GM18873 (cell line): ENCODE measurements around the gene DNAH7.
A peak's percentile ranks its signal among the peaks of the same experiment; 100 is the strongest.
"Not testable (repeated sequence)": the region's sequence is repeated elsewhere in the genome, so short reads cannot be mapped to it uniquely, and the experiment has no call there.

ENCODE experiments used
- ATAC-seq: cut with Tn5 transposase; IDR thresholded peaks from one replicate; pipeline ENCODE4 v1.9.1; 2021; ENCODE audit warnings: mild to moderate bottlenecking, moderate library complexity, moderate number of reproducible peaks; ENCODE audit not compliant: unreplicated experiment, low FRiP score

DNAH7 gene

GRCh38 chr2:196068271-196069209 lies at the start of gene DNAH7:
Gene DNAH7 (minus strand): TSS chr2:196068837. CDS start chr2:196068711, 126 bp downstream.
- ATAC-seq = peak; percentile 95

DNA sequence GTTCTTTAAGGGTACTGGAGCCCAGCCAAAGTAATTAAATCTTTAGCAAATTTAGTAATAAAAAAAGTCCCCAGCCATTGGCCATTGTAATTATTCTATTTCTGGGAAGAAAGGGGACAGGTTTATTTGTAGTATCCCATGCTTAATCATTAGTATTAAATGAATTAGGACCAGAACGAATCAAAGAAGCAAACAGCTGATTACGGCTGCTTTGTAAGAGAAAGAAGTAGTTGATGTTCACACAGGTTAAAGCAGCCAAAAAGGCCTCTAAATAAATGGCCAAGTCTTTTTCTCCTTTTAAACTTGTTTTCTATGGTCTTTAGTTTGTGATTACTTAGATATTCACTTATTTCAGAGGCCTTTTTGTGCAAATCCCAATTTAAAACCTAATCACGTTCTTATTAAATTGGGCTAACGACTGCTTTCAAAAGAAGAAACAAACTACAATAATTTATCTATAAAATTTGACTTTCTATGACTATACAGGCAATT lies 48.6 kb upstream of the DNAH7 start:
- no peak for ATAC-seq

- ATAC-seq = no peak
Measured at GRCh38 chr2:196113061-196113974, 44.7 kb upstream of the DNAH7 start.

DNA sequence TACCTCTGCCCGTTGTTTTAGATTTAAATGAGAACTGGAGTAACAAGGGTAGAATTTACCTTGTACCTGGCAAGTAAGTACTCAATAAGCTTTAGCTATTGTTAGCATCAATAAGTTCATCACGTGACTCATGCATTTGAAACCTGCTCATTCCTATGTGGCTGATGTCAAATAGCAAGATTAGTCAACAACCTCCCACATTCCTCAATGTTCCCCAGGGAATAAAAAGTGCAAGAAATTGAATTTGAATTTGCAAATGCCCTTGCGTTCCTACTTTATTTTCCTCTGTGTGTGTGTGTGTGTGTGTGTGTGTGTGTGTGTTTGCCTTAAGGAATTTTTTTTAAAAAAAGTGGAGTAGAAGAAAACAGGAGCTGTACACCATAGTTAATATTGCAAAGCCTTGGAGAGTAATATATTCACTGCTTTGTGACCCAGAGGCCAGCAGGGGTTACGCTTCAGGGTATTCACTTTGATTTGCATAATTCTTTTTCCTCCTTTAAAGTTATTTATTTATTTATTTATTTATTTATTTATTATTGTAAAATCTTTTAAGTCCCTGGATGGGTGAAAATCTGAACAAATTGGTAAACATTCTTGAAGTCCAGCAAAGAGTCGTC lies 43.9 kb upstream of the DNAH7 start:
- ATAC-seq = no peak

GRCh38 chr2:196108604-196109003 lies 40.0 kb upstream of the DNAH7 start:
- no peak for ATAC-seq

- no peak for ATAC-seq
Measured at GRCh38 chr2:196105951-196106350, 37.3 kb upstream of the DNAH7 start.

DNA sequence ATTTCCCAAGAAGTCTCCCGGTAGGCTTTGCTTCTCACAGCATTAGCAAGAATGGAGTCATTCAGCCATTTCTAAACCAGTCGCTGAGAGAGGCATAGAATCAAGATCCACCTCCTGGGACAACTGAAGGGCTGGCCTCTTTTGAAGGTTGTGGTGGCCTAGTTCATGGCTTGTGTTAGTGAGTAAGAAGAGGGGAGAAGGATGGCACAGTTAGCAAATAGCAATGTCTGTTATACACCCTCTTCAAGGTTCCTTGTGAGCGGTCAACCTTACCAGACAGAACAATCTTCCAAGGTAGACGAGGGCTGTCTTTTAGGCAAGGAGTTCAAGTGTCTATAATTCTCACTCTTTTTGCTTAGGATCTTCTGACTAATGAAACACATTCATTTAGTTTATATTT lies 35.4 kb upstream of the DNAH7 start:
- no peak for ATAC-seq

DNA sequence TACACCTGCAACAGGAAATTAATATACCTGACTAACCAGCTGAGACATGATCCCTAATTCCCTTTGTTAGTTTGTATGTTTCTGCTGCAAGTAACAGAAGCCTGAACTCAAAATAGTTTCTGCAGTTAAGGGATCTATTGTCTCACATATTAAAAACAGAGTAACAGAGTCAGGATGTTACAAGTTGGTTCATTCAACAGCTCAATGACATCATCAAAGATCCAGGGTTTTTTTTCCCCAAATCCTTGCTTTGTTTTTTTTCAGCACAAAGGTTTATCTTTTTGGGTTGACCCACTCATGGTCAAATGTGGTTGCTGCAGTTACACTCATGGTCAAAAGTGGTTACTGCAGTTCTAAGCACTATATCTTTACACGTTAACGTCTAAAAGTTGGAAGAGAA lies 35.0 kb upstream of the DNAH7 start:
- ATAC-seq = no peak

GRCh38 chr2:196101325-196101991 lies 32.8 kb upstream of the DNAH7 start:
- peak; percentile 94 for ATAC-seq

DNA sequence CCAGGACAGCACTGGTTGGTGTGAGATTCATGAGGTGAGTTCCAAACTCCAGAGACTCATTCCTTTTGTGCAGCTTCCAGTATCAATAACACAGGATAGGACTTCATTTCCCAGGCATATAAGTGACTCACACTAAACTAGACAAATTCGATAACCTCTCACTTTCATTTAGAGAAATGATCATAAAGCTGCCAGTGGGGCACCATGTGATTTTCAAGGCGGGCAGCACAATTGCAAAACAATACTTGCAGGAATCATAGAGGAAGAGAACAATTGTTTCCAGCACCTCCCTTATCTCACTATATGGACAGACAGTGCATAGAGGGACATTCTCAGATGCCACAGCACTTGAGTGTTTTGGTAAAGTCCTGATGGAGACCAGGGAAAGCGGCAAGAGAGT lies 31.3 kb upstream of the DNAH7 start:
- no peak for ATAC-seq

- no peak for ATAC-seq
Measured at GRCh38 chr2:196097864-196098660, 29.4 kb upstream of the DNAH7 start.

- no peak for ATAC-seq
Measured at GRCh38 chr2:196096982-196097745, 28.5 kb upstream of the DNAH7 start.

GRCh38 chr2:196096264-196096663 lies 27.6 kb upstream of the DNAH7 start:
- ATAC-seq = no peak

DNA sequence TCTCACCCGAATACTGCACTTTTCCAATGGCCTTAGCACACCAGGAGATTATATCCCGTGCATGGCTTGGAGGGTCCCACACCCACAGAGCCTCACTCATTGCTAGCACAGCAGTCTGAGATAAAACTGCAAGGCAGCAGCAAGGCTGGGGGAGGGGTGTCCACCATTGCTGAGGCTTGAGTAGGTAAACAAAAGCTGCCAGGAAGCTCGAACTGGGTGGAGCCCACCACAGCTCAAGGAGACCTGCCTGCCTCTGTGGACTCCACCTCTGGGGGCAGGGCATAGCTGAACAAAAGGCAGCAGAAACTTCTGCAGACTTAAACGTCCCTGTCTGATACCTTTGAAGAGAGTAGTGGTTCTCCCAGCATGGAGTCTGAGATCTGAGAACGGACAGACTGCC lies 20.8 kb upstream of the DNAH7 start:
- ATAC-seq = not testable (repeated sequence)

- no peak for ATAC-seq
Measured at GRCh38 chr2:196088203-196088602, 19.6 kb upstream of the DNAH7 start.

DNA sequence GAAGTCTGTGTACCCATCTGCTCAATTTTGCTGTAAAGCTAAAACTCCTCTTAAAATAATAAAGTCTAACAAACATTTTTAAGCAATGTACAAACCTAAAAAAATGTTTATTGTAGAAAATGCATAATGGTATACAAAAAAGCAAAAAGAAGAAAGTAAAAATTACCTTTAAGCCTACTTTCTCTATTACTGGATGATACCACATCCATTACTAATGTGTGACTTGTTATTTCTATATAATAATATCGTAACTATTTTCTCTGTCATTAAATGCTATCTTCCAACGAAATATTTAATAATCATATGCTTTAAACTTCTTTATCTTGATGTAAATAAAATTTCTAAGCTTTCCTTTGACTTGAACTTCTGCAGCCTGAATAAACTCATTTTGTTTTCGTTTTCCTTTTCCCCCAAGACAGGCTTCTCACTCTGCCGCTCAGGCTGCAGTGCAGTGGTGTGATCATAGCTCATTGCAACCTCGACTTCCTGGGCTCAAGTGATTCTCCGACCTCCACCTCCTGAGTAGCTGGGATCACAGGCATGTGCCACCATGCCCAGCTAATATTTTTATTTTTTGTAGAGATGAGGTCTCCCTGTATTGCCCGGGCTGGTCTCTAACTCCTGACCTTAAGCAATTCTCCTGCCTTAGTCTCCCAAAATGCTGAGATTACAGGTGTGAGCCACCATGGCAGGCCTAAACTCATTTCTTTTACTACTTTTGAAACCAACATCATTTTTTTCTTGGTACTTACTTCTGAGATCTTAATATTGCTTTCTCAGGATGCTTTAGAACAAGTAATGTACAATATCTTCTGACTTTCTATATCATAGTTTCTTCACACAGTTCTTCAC lies 18.1 kb upstream of the DNAH7 start:
- no peak for ATAC-seq

DNA sequence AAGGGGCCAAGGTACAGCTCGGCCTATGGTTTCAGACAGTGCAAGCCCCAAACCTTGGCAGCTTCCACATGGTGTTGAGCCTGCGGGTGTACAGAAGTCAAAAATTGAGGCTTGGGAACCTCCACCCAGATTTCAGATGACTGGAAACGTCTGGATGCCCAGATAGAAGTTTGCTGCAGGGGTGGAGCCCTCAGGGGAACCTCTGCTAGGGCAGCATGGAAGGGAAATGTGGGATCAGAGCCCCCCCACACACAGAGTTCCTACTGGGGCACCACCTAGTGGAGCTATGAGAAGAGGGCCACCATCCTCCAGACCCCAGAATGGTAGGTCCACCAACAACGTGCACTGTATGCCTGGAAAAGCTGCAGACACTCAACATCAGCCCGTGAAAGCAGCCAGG lies 15.0 kb upstream of the DNAH7 start:
- ATAC-seq = no peak

- ATAC-seq = no peak
Measured at GRCh38 chr2:196080526-196080925, 11.9 kb upstream of the DNAH7 start.
